ENCODE results near the gene PPM1L.

Gene PPM1L

GRCh38 chr3:160886421-160886820, 130.4 kb downstream of the PPM1L start:
- no peak overlapping the region for H3K4me3 ChIP-seq (replicated peaks; ENCODE audit: insufficient read depth, low read length)
- TF ChIP-seq SPI1 (IDR thresholded peaks at IDR 0.05; ENCODE audit: borderline replicate concordance, low read depth) = no peak
- TF ChIP-seq, protein P1, sequence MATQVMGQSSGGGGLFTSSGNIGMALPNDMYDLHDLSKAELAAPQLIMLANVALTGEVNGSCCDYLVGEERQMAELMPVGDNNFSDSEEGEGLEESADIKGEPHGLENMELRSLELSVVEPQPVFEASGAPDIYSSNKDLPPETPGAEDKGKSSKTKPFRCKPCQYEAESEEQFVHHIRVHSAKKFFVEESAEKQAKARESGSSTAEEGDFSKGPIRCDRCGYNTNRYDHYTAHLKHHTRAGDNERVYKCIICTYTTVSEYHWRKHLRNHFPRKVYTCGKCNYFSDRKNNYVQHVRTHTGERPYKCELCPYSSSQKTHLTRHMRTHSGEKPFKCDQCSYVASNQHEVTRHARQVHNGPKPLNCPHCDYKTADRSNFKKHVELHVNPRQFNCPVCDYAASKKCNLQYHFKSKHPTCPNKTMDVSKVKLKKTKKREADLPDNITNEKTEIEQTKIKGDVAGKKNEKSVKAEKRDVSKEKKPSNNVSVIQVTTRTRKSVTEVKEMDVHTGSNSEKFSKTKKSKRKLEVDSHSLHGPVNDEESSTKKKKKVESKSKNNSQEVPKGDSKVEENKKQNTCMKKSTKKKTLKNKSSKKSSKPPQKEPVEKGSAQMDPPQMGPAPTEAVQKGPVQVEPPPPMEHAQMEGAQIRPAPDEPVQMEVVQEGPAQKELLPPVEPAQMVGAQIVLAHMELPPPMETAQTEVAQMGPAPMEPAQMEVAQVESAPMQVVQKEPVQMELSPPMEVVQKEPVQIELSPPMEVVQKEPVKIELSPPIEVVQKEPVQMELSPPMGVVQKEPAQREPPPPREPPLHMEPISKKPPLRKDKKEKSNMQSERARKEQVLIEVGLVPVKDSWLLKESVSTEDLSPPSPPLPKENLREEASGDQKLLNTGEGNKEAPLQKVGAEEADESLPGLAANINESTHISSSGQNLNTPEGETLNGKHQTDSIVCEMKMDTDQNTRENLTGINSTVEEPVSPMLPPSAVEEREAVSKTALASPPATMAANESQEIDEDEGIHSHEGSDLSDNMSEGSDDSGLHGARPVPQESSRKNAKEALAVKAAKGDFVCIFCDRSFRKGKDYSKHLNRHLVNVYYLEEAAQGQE (IDR thresholded peaks at IDR 0.05; ENCODE audit: insufficient replicate concordance, low read depth) = no peak
- no peak for TF ChIP-seq CTCF (IDR thresholded peaks at IDR 0.05; ENCODE audit: insufficient read depth, low read length)
- TF ChIP-seq POLR2AphosphoS5 (IDR thresholded peaks at IDR 0.05; ENCODE audit: low read depth) = no peak
- no peak for DNase-seq (ENCODE audit: low read depth in 1 of 2, low spot score in 1 of 2)
- H3K27ac ChIP-seq (replicated peaks) = no peak overlapping the region
- H3K27me3 ChIP-seq (ENCODE audit: insufficient read depth, poor library complexity, severe bottlenecking) = no peaks in the 10 kb centered on the region

DNA sequence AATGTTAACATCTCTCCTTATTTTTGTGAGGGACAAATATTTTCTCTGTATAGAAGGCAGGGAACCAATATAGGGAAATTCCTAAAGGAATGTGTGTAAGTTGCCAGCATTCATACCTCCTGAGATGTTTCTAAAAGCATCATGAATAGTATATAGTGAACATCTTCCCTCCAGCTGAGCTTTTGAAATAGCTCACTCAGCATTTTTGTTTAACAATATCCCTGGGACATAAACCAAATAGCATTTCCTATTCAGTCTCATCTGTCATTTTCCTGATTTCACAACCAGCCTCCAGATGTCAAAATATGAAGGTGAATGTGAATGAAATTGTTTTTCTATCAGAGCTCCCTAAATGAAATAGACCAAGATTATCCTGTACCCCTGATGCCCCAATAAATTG, 137.2 kb downstream of the PPM1L start:
- TF ChIP-seq POLR2AphosphoS5 (IDR thresholded peaks at IDR 0.05; ENCODE audit: low read depth) (no peak), SPI1 (IDR thresholded peaks at IDR 0.05; ENCODE audit: borderline replicate concordance, low read depth) (no peak), CTCF (IDR thresholded peaks at IDR 0.05; ENCODE audit: insufficient read depth, low read length) (no peak), GABPA (IDR thresholded peaks at IDR 0.05; ENCODE audit: low read depth) (no peak)
- TF ChIP-seq, protein P1 (IDR thresholded peaks at IDR 0.05; ENCODE audit: insufficient replicate concordance, low read depth) = no peak
- Histone ChIP-seq H3K27ac (replicated peaks) (no peak overlapping the region), H3K27me3 (ENCODE audit: insufficient read depth, poor library complexity, severe bottlenecking) (no peaks in the 10 kb centered on the region), H3K4me3 (replicated peaks; ENCODE audit: insufficient read depth, low read length) (no peak overlapping the region)
- no peak for DNase-seq (ENCODE audit: low read depth in 1 of 2, low spot score in 1 of 2)

GRCh38 chr3:160904691-160905090, 148.7 kb downstream of the PPM1L start:
- no peaks in the 10 kb centered on the region for H3K27me3 ChIP-seq (ENCODE audit: insufficient read depth, poor library complexity, severe bottlenecking)
- TF ChIP-seq GABPA (IDR thresholded peaks at IDR 0.05; ENCODE audit: low read depth) (no peak), POLR2AphosphoS5 (IDR thresholded peaks at IDR 0.05; ENCODE audit: low read depth) (no peak), CTCF (IDR thresholded peaks at IDR 0.05; ENCODE audit: insufficient read depth, low read length) (no peak), SPI1 (IDR thresholded peaks at IDR 0.05; ENCODE audit: borderline replicate concordance, low read depth) (no peak)
- TF ChIP-seq, protein P1 (IDR thresholded peaks at IDR 0.05; ENCODE audit: insufficient replicate concordance, low read depth) = no peak
- H3K27ac ChIP-seq (replicated peaks) = no peak overlapping the region
- H3K4me3 ChIP-seq (replicated peaks; ENCODE audit: insufficient read depth, low read length) = no peak overlapping the region
- DNase-seq (ENCODE audit: low read depth in 1 of 2, low spot score in 1 of 2) = no peak
